MV-4-11 (cell line): ENCODE measurements around the gene ADAM12.
"Not testable (repeated sequence)": the region's sequence is repeated elsewhere in the genome, so short reads cannot be mapped to it uniquely, and the experiment has no call there.

ENCODE experiments used
- DNase-seq: peaks from one replicate; lab custom pipeline; 2025; lab: John Stamatoyannopoulos, UW

ADAM12 gene

GRCh38 chr10:126177417-126178030 is 210.8 kb downstream of the ADAM12 start:
- DNase-seq = no peak

- no peak for DNase-seq
These were observed 212.5 kb downstream of the ADAM12 start for GRCh38 chr10:126175641-126176262.

GRCh38 chr10:126172755-126173154 is 215.5 kb downstream of the ADAM12 start:
- not testable (repeated sequence) for DNase-seq

GRCh38 chr10:126171555-126171954 is 216.7 kb downstream of the ADAM12 start:
- DNase-seq = peak; percentile 8

- DNase-seq = no peak
These were observed 217.5 kb downstream of the ADAM12 start for GRCh38 chr10:126170776-126171175.

- DNase-seq = no peak
These were observed 217.9 kb downstream of the ADAM12 start for GRCh38 chr10:126170371-126170770.

- DNase-seq = no peak
These were observed 218.4 kb downstream of the ADAM12 start for GRCh38 chr10:126169899-126170298.

- no peak for DNase-seq
These were observed 221.5 kb downstream of the ADAM12 start for GRCh38 chr10:126166797-126167196.

- no peak for DNase-seq
These were observed 222.4 kb downstream of the ADAM12 start for GRCh38 chr10:126165874-126166273.

GRCh38 chr10:126163506-126163905 is 224.8 kb downstream of the ADAM12 start:
- no peak for DNase-seq

- no peak for DNase-seq
These were observed 226.6 kb downstream of the ADAM12 start for GRCh38 chr10:126161691-126162090.

GRCh38 chr10:126160971-126161630 is 227.2 kb downstream of the ADAM12 start:
- no peak for DNase-seq

GRCh38 chr10:126160571-126160970 is 227.7 kb downstream of the ADAM12 start:
- DNase-seq = no peak

- DNase-seq = no peak
These were observed 230.0 kb downstream of the ADAM12 start for GRCh38 chr10:126158133-126158892.

GRCh38 chr10:126157189-126157588 is 231.1 kb downstream of the ADAM12 start:
- DNase-seq = no peak

GRCh38 chr10:126156503-126156902 is 231.8 kb downstream of the ADAM12 start:
- no peak for DNase-seq

- no peak for DNase-seq
These were observed 232.3 kb downstream of the ADAM12 start for GRCh38 chr10:126156012-126156411.

- DNase-seq = no peak
These were observed 232.7 kb downstream of the ADAM12 start for GRCh38 chr10:126155528-126155927.

GRCh38 chr10:126153711-126154628 is 234.3 kb downstream of the ADAM12 start:
- DNase-seq = no peak

- no peak for DNase-seq
These were observed 240.2 kb downstream of the ADAM12 start for GRCh38 chr10:126147866-126148587.

GRCh38 chr10:126146771-126147170 is 241.5 kb downstream of the ADAM12 start:
- no peak for DNase-seq
